H9 (cell line): ENCODE results near the gene ADAMTS2. TPM values are rescaled to one million over a fixed set of nuclear protein-coding genes. Genes with fewer than 3 reads are reported as not detected.

Experiments used
- DNase-seq: peaks from one replicate; pipeline ENCODE4 v3.0.0-alpha.2; 2017
- H2AFZ ChIP-seq: one replicate; pipeline ENCODE4 v1.6.1; 2013; ENCODE audit warnings: mild to moderate bottlenecking, low read length, control low read depth, moderate library complexity
- H2AK5ac ChIP-seq: 2 replicates; pipeline ENCODE4 v1.6.1; 2013; ENCODE audit warnings: low read length, control low read depth, mixed read lengths; ENCODE audit not compliant: insufficient read length
- H2BK120ac ChIP-seq: one replicate; pipeline ENCODE4 v1.6.1; 2013; ENCODE audit warnings: low read depth, mild to moderate bottlenecking, low read length, control low read depth, inconsistent platforms; ENCODE audit not compliant: poor library complexity, severe bottlenecking
- H2BK12ac ChIP-seq: 2 replicates; pipeline ENCODE4 v1.6.1; 2013; ENCODE audit warnings: low read length, control low read depth, mixed read lengths, low read depth; ENCODE audit not compliant: insufficient read length
- H2BK15ac ChIP-seq: 2 replicates; pipeline ENCODE4 v1.6.1; 2013; ENCODE audit warnings: low read depth, low read length, control low read depth
- H2BK20ac ChIP-seq: one replicate; pipeline ENCODE4 v1.6.1; 2013; ENCODE audit warnings: low read depth, mild to moderate bottlenecking, low read length, control low read depth, inconsistent platforms; ENCODE audit not compliant: poor library complexity, severe bottlenecking
- H2BK5ac ChIP-seq: 2 replicates; pipeline ENCODE4 v1.6.1; 2013; ENCODE audit warnings: low read length, control low read depth, mixed read lengths; ENCODE audit not compliant: insufficient read length
- H3K14ac ChIP-seq: 2 replicates; pipeline ENCODE4 v1.6.1; 2013; ENCODE audit warnings: low read length, control low read depth; ENCODE audit not compliant: insufficient read depth
- H3K18ac ChIP-seq: 2 replicates; pipeline ENCODE4 v1.6.1; 2013; ENCODE audit warnings: low read depth, mild to moderate bottlenecking, mixed read lengths, low read length, control low read depth; ENCODE audit not compliant: insufficient read length
- H3K23ac ChIP-seq: 2 replicates; pipeline ENCODE4 v1.6.1; 2013; ENCODE audit warnings: low read length, control low read depth, mixed read lengths, low read depth; ENCODE audit not compliant: insufficient read length
- H3K23me2 ChIP-seq: 2 replicates; pipeline ENCODE4 v1.6.1; 2013; ENCODE audit warnings: low read depth, mild to moderate bottlenecking, mixed read lengths, low read length, control low read depth; ENCODE audit not compliant: insufficient read length, poor library complexity, severe bottlenecking
- H3K27ac ChIP-seq: 2 replicates; pipeline ENCODE4 v1.5.1; 2013; ENCODE audit warnings: low read length, control low read depth, mixed read lengths, low read depth; ENCODE audit not compliant: insufficient read length
- H3K27me3 ChIP-seq: 2 replicates; pipeline ENCODE4 v1.6.1; 2013; ENCODE audit warnings: low read length, control low read depth, inconsistent platforms; ENCODE audit not compliant: insufficient read depth
- H3K4ac ChIP-seq: 2 replicates; pipeline ENCODE4 v1.6.1; 2013; ENCODE audit warnings: low read depth, mild to moderate bottlenecking, control low read depth, inconsistent platforms, low read length, moderate library complexity
- H3K4me1 ChIP-seq: 2 replicates; pipeline ENCODE4 v1.6.1; 2013; ENCODE audit warnings: low read length, control low read depth, inconsistent platforms; ENCODE audit not compliant: insufficient read depth
- H3K4me2 ChIP-seq: 2 replicates; pipeline ENCODE4 v1.6.1; 2013; ENCODE audit warnings: low read length, control low read depth, mixed read lengths; ENCODE audit not compliant: insufficient read length, insufficient read depth
- H3K56ac ChIP-seq: 2 replicates; pipeline ENCODE4 v1.6.1; 2013; ENCODE audit warnings: low read depth, mild to moderate bottlenecking, mixed read lengths, low read length, control low read depth; ENCODE audit not compliant: insufficient read length
- H3K79me1 ChIP-seq: 2 replicates; pipeline ENCODE4 v1.6.1; 2013; ENCODE audit warnings: low read depth, mild to moderate bottlenecking, moderate library complexity, low read length, control low read depth, inconsistent platforms; ENCODE audit not compliant: insufficient read depth, poor library complexity, severe bottlenecking
- H3K79me2 ChIP-seq: 2 replicates; pipeline ENCODE4 v1.6.1; 2013; ENCODE audit warnings: low read length, control low read depth, inconsistent platforms; ENCODE audit not compliant: insufficient read depth
- H3K9ac ChIP-seq: 2 replicates; pipeline ENCODE4 v1.6.1; 2013; ENCODE audit warnings: low read length, control low read depth, mixed read lengths; ENCODE audit not compliant: insufficient read length; ENCODE audit errors: extremely low read depth
- H3K9me3 ChIP-seq: one replicate; pipeline ENCODE4 v1.6.1; 2013; ENCODE audit warnings: low read depth, low read length, inconsistent platforms; ENCODE audit not compliant: control insufficient read depth
- H3T11ph ChIP-seq: one replicate; pipeline ENCODE4 v1.6.1; 2013; ENCODE audit warnings: mild to moderate bottlenecking, low read length, control low read depth, inconsistent platforms
- H4K20me1 ChIP-seq: one replicate; pipeline ENCODE4 v1.6.1; 2013; ENCODE audit not compliant: control insufficient read depth, insufficient read length, insufficient read depth
- H4K5ac ChIP-seq: 2 replicates; pipeline ENCODE4 v1.6.1; 2013; ENCODE audit warnings: low read depth, mild to moderate bottlenecking, mixed read lengths, low read length, control low read depth; ENCODE audit not compliant: insufficient read length
- H4K8ac ChIP-seq: replicated peaks from 2 replicates; pipeline ENCODE4 v1.6.1; 2013; ENCODE audit warnings: low read length, control low read depth, mixed read lengths, low read depth; ENCODE audit not compliant: insufficient read length
- H4K91ac ChIP-seq: 2 replicates; pipeline ENCODE4 v1.6.1; 2013; ENCODE audit warnings: low read depth, mild to moderate bottlenecking, moderate library complexity, mixed read lengths, low read length, control low read depth; ENCODE audit not compliant: insufficient read length
- H3K27ac Mint-ChIP-seq, 3 experiments: 2 replicates in 2 of 3; 3 replicates in 1 of 3; pipeline ENCODE4 v1.8.0; 2020 to 2021; ENCODE audit warnings: mixed read lengths in 3 of 3, mild to moderate bottlenecking in 1 of 3, moderate library complexity in 1 of 3
- H3K27me3 Mint-ChIP-seq: 2 replicates; pipeline ENCODE4 v1.8.0; 2021; ENCODE audit warnings: low read depth, mild to moderate bottlenecking, moderate library complexity, mixed read lengths
- H3K36me3 Mint-ChIP-seq, 3 experiments: 2 replicates in 2 of 3; 3 replicates in 1 of 3; pipeline ENCODE4 v1.8.0; 2020 to 2021; ENCODE audit warnings: low read depth in 3 of 3, mixed read lengths in 3 of 3; ENCODE audit not compliant: insufficient read depth in 1 of 3
- H3K4me1 Mint-ChIP-seq, 2 experiments: 2 replicates each; pipeline ENCODE4 v1.8.0; 2020; ENCODE audit warnings: mixed read lengths in 2 of 2
- H3K4me3 Mint-ChIP-seq, 2 experiments: 2 replicates in 1 of 2; 3 replicates in 1 of 2; pipeline ENCODE4 v1.8.0; 2020 to 2021; ENCODE audit warnings: mild to moderate bottlenecking in 2 of 2, mixed read lengths in 2 of 2, moderate library complexity in 1 of 2
- H3K9me3 Mint-ChIP-seq, 2 experiments: 2 replicates in 1 of 2; 3 replicates in 1 of 2; pipeline ENCODE4 v1.8.0; 2020; ENCODE audit warnings: mild to moderate bottlenecking in 2 of 2, mixed read lengths in 2 of 2, moderate library complexity in 1 of 2
- WGBS: extraction: QIAGEN DNeasy Blood & Tissue Kit; methylation state at CpG from one replicate; pipeline ENCODE4 v1.1.7; 2013; ENCODE audit warnings: missing lambda C conversion rate, low lambda C conversion rate, mixed read lengths; ENCODE audit not compliant: insufficient read length; ENCODE audit errors: extremely low coverage; 5-methylcytosine and 5-hydroxymethylcytosine counted together
- total RNA-seq: library from RNA; stranded (reverse); gene quantifications from 2 replicates; pipeline ENCODE4 v1.2.1, GENCODE V29; 2021
- TF ChIP-seq, protein P1 (sequence below): fragments of 200-600 bp; sonication (generic); conservative IDR thresholded peaks from 3 replicates; pipeline ENCODE4 v1.8.0; 2021; ENCODE audit warnings: antibody characterized with exemption, mild to moderate bottlenecking

The ADAMTS2 gene
- total RNA-seq, 1 experiment from 2014 or later = 5.4 TPM

DNA sequence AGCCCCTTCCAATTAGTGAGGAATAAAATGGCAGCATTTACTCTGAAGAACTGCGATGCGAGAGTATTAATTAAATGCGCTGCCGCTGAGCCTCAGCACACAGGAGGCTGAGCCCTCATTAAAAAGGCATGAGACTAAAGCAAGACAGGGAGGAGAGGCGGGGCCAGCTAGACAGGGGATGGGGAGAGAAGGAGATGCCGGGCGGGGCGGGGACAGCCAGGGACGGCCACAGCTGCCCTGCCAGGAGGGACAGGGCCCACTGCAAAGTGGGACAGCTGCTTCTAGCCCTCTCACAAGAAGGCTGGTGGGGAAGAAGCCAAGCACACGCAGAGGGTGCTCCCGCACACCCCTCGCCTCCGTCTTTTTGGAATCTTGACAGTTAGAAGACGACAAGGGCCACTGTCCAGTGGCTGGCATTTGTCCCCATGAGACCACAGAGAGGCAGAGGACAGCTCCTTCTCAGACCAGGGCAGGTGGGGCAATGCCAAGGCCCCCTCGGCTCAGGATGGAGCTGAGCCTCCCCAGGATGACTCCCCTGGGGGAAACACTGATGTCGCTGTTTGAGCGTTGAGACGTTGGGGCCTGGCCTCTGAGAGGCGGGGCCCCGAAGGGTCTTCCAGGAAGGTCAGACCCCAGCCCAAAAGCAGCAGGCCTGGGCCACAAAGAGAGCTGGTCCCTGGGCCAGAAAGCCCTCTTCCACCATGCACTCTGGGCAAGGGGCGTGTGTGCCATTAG lies 26.9 kb downstream of the ADAMTS2 start:
- Mint-ChIP-seq H3K4me3 (no peak overlapping the region), H3K27ac (no peak overlapping the region), H3K36me3 (peaks cover 0 to 5% (median 0%) of the 10 kb centered on the region in 3 experiments; a peak in 1 of 7 replicates), H3K9me3 (peaks cover 0 to 3% of the 10 kb centered on the region in 2 experiments; a peak in 2 of 5 replicates), H3K4me1 (peaks cover 2 to 26% of the 10 kb centered on the region in 2 experiments; a peak in 3 of 4 replicates), H3K27me3 (no peaks in the 10 kb centered on the region; the same call in 1 of the 2 replicates)
- no peak overlapping the region for H3T11ph ChIP-seq
- no peak overlapping the region for H4K8ac ChIP-seq
- no peak overlapping the region for H3K9ac ChIP-seq
- WGBS = no CpG with 5 or more reads among the region's 21 CpGs
- H2BK5ac ChIP-seq = no peak overlapping the region
- H3K4me1 ChIP-seq = no peaks in the 10 kb centered on the region
- no peak overlapping the region for H2BK20ac ChIP-seq
- H3K79me2 ChIP-seq = no peaks in the 10 kb centered on the region
- H3K9me3 ChIP-seq = no peaks in the 10 kb centered on the region
- H3K23ac ChIP-seq = no peak overlapping the region
- H4K5ac ChIP-seq = no peak overlapping the region
- H3K56ac ChIP-seq = no peak overlapping the region
- no peak overlapping the region for H3K18ac ChIP-seq
- no peak overlapping the region for H3K4ac ChIP-seq
- H2BK12ac ChIP-seq = no peak overlapping the region
- peaks cover 2% of the 10 kb centered on the region for H3K23me2 ChIP-seq
- H3K4me2 ChIP-seq = no peak overlapping the region
- H4K91ac ChIP-seq = no peak overlapping the region
- H2BK15ac ChIP-seq = no peak overlapping the region
- DNase-seq = no peak
- no peaks in the 10 kb centered on the region for H3K27me3 ChIP-seq
- no peak overlapping the region for H2AFZ ChIP-seq
- no peak overlapping the region for H3K14ac ChIP-seq
- H3K27ac ChIP-seq = no peak overlapping the region
- TF ChIP-seq, protein P1, sequence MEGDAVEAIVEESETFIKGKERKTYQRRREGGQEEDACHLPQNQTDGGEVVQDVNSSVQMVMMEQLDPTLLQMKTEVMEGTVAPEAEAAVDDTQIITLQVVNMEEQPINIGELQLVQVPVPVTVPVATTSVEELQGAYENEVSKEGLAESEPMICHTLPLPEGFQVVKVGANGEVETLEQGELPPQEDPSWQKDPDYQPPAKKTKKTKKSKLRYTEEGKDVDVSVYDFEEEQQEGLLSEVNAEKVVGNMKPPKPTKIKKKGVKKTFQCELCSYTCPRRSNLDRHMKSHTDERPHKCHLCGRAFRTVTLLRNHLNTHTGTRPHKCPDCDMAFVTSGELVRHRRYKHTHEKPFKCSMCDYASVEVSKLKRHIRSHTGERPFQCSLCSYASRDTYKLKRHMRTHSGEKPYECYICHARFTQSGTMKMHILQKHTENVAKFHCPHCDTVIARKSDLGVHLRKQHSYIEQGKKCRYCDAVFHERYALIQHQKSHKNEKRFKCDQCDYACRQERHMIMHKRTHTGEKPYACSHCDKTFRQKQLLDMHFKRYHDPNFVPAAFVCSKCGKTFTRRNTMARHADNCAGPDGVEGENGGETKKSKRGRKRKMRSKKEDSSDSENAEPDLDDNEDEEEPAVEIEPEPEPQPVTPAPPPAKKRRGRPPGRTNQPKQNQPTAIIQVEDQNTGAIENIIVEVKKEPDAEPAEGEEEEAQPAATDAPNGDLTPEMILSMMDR = no peak
- no peaks in the 10 kb centered on the region for H3K79me1 ChIP-seq
- no peaks in the 10 kb centered on the region for H4K20me1 ChIP-seq
- H2AK5ac ChIP-seq = no peak overlapping the region
- H2BK120ac ChIP-seq = no peak overlapping the region
